ENCODE data around the gene ARV1.
"Not testable (repeated sequence)": the region's sequence is repeated elsewhere in the genome, so short reads cannot be mapped to it uniquely, and the experiment has no call there.

ARV1 gene

DNA sequence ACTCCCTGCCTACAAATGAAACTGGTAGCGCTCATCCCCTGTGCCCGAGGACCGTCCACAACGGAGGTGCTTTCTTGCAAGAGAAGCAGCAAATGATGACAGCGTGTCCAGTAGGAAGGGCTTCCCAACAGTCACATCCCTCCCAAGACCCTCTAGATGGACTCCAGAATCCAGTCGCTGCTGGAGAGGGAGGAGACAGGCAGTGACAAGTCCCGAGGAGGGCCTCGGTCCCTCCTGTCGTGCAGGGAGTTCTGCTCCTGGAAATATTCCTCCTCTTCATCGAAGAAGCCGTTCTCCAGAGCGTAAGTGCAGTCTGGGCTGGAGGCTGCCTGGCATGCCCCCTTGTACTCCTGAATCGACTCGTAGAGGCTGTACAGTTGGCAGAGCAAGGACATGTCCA is 40.8 kb downstream of the ARV1 start:
- no peak for DNase-seq (ENCODE audit: low read depth)

DNA sequence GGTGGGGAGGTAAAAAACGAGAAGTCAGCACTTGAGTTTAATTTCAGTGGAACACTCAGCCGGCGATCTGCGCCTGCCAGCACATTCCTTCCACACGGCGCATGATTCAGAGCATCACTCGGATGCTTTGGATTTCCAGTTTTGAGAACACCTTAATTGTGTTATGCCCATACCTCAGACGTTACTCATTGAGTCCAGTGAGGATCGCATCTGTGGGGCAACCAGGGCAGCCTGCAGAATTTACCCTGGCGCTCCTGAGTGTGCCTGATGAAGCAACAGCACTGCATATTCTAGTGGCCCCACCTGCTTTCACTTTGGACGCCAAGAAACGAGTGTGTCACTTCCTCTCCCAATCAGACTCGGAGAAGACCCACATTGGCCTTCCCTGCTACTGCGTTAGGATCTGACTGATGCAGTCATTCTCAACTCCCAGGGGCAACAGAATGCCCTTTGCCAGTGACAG is 41.3 kb downstream of the ARV1 start:
- DNase-seq (ENCODE audit: low read depth): no peak

DNA sequence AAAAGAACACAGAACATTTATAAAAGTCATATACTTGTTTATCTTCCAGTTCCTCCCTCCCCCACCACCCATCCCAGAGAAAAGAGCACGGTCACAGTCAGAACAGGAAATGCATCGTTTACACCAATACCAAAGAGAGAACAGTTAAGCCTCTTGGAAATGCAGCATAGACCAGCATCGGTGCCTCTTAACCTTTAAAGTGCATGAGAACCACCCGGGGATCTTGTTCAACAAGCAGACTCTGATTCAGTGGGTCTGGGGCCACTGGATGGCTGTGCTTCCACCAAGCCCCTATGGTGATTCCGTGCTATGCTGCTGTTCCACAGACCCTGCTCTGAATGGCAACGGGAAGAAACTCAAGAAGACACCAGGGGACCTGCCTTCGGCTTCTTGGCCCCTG is 41.9 kb downstream of the ARV1 start:
- DNase-seq (ENCODE audit: low read depth): no peak

DNA sequence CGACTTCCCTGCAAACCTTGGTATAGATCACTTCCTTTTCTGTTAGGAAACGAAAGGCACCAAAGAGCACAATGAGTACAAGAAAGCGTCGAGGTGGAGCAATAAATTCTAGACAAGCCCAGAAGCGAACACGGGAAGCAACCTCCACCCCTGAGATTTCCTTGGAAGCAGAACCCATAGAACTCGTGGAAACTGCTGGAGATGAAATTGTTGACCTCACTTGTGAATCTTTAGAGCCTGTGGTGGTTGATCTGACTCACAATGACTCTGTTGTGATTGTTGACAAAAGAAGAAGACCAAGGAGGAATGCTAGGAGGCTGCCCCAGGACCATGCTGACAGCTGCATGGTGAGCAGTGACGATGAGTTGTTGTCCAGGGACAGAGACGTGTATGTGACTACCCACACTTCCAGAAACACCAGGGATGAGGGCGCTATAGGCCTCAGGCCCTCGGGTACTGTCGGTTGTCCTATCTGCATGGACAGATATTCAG is 42.7 kb downstream of the ARV1 start:
- DNase-seq (ENCODE audit: low read depth): no peak

DNA sequence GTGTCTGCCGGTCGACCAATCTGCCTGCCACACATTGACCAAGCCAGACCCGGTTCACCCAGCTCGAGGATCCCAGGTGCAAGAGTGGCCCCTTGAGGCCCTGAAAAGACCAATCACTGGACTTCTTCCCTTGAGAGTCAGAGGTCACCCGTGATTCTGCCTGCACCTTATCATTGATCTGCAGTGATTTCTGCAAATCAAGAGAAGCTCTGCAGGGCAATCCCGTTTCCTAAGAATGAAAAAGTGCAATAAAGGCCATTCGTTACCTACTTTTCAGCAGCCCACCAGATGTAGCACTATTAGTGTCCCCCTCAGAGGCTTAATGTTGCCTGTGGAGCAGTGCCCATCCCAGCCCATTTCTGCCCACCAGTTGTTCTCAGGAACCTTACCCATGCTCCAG is 43.6 kb downstream of the ARV1 start:
- not testable (repeated sequence) for DNase-seq (ENCODE audit: low read depth)

DNA sequence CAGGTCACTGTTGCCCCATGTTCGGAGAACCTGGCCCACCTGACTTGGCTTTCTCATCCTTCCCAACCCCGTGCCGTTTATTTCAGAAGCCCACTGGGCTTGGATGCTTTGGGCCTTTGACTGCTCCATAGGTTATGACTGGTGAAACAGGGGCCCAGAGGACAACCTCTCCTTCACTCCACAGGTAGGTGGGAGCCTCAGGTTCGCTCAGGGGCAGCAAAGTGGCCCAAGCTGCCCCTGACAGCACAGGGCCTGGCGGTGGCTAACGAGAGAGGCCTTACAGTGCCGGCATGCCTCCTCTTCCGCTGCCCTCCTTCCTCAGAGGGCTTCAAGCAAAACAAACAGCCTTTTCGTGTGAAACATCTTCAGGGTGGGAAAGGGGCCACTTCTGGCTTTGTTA is 44.3 kb downstream of the ARV1 start:
- DNase-seq (ENCODE audit: low read depth): no peak

DNA sequence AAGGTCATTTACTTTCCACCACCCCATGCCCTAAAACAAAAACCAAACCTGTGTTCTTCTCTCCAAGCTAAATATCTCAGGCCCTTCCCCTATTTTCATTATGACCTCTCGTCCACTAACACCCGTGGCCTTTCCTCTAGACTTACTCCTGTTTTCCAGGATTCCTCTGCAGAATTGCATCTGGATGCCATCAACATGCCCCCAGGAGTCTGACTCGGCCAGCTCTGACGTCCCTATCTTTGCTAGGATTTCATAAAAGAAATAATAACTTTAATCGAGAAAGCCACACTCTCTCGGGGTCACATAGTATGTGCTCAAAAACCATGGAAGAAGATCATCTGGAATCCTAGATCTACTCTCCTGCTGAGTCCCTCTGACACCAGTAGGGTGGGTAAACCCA is 47.7 kb downstream of the ARV1 start:
- DNase-seq (ENCODE audit: low read depth): no peak

DNA sequence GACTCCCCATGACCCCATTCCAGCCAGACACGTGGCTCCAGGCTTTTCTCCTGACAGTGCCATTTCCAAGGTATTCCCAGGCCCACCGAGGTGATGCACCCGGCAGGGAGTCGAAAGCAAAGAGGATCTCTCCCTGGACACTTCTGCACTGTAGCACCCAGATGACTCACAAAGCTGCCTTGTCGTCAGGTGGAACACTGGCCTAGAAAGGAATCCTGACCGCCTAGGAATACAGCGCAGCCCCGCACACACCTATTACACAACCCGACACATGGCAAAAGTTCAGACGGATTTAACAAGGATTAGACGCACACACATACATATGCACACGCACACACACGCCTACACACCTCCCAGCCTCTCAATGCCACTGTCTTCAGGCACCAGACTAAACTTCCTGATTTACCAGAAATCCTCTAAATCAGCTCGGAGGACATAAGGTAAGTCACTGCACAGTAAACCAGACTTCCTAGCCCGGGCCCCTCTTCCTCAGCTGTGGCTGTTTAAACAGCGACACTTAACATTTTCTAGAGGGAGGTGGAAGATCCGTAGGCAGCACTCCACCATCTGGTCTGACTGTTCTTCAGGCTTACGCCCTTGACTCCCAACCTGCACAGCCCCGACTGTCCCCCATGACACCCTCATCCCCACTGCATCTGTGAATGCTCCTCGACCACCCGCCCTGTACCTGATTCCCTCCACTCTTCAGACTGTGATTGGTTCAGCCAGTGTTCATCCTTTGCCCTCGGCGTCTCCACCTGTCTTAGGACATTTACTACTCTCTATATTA is 48.4 kb downstream of the ARV1 start:
- no peak for DNase-seq (ENCODE audit: low read depth)

DNA sequence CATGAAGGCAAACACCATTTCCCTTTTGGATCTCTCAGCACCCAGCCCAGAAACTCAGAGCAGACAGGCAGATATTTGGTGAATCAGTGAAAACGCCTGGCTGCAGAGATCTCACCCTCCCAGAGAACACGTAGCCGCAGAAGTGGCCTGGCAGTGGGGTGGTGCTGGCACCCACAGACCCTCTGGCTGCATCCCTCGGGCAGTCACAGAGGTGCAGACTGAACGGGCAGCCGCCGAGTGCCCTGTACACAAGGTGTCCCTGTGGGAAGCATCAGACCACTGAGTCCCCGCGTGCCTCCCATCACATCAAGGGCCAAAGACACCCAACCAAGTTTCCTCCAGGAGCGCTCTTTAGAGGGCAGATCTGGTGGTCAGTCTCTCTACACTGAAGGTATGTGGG is 49.1 kb downstream of the ARV1 start:
- DNase-seq (ENCODE audit: low read depth): no peak

DNA sequence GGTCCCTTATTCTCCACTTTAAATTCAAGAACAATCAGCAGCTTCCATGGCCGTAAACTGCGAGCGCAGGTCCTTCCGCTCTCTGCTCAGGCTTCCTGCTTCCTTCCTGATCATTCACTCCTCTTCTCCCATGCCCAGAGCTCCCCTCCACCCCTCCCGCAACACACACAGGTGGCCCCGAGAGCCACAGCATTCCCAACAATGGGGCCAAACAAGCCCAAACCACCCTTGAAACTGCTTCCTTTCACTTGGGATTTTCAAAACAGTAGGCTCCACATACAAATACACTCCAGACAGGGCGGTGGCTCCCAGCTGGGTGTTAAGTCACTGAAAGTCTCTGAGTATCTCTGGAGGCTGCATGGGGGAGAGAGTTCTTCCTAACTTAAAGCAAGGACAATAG is 49.8 kb downstream of the ARV1 start:
- no peak for DNase-seq (ENCODE audit: low read depth)

DNA sequence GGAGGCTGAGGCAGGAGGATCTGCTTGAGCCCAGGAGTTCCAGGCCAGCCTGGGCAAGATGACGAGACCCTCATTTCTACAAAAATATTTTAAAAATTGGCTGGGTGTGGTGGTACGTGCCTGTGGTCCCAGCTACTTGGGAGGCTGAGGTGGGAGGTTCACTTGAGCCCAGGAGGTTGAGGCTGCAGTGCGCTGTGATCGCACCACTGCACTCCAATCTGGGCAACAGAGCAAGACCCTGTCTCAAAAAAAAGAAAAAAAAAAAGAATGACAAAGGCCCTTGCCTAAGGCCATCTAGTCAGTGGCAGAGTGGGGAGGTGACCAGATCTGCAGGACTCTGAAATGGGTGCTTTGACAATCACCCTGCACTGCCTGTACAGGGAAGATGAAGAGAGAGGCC is 50.4 kb downstream of the ARV1 start:
- DNase-seq (ENCODE audit: low read depth): not testable (repeated sequence)

DNA sequence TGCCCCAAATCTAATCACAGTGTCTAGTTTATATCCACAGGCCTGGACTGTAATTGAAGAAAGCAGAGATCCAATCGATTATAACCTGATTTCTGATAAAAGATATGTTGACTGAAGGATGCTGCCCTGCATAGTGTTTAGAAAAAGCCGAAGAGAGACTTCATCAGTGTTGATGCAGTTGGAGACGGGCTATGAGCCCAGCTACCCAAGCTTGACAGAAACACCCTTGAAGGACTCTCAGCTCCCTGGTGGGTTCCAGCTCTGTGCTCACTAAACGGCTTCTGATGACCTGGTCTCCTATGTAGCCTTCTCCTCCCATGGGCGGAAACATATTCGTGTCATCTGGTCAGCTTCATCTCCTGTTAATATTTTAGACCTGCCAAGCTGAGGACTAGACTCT is 50.9 kb downstream of the ARV1 start:
- no peak for DNase-seq (ENCODE audit: low read depth)

DNA sequence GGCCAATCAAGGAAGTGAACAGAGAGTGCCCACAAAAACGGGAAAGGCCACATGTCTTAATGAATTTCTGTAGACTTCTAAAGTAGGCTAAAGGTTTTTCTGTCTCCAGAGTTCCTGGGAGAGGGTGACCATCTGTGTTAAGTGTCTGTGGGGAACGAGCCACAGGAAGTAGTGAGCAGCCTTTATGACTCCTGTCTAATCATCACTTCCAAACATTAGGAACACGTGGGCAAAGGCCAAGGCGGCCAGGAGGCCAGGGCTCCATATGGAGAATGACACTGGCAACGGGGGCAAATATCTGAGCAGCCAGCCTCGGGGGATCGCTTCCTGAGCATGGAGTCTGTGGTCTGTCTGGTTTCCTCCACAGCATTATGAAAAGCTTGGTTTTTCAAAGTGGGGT is 54.1 kb downstream of the ARV1 start:
- no peak for DNase-seq (ENCODE audit: low read depth)

DNA sequence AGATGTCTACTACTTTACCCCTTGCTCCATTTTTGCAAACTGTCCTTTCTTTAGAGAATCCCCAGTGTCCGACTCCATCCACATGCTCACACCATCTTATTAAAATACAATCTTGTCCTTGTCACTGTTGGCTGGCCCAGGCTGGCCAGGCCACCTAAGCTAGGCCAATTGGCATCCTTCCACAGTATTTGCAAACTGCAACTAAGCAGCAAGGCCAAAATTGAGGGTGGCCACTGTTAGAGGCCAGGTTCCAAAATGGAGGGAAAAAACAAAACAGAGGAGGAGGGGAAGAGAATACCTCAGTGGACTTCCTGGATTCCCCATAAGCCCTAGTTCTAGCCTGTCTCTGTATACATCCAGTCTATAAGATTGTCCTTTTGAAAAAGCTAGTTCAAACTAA is 56.9 kb downstream of the ARV1 start:
- DNase-seq (ENCODE audit: low read depth): no peak

DNA sequence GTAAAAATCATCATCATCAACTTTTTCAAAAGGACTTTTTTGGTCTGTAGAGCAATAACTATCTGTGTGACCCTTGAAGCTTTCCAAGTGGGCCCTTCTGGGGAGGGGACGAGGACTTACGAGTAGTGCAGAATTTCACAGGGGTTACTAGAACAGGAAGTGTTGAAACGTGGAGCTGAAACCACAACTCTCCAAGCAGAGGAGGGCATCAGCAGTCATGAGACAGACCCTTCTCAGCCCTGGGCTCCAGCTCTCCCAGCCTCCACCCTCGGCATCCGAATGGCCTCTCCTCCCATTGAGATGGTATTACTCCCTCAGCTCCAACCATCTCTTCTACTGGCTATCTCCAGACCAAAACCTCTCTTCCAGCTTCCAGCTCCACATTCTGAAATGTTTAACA is 57.5 kb downstream of the ARV1 start:
- no peak for DNase-seq (ENCODE audit: low read depth)

DNA sequence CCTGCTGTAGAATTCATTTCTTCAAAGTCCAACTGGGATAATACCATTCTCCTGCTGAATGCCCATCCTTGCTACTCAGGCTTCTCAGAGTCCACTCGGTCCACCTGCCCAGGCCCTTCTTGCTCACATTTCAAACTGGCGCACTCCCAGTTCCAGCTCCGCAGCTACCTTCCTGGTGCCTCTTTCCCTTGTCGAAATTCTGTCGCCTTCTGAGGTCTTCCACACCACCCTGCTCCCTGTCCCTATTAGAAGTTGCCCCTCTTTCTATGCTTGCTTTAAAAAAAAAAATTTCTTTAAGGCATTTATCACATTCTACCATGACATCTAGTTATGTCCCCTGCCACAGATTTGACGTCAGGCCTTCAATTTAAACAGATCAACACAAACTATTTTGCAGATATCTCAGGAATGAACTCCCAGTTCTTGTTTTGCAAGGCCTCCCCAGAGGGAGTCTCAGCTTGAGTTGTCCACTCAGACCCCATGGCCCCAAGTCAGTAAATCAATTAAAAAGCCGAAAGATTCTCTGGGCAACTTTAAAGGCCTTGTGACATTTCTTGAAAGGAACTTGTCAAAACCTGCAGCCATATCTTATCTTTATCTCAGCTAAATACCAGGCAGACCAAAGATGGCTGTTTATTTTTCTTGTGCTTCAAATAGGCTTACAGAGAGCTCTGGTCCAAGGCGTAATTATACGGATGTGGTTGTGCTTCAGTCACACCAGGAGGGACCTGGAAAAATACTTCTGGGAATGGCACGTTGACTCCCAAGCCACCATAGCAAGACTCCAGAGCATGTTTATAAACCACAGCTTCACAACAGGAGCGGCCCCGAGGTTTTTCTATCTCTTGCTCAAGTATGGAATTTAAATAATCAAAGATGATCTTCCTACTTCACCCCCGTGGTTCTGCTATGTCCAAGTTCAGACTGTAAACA is 59.0 kb downstream of the ARV1 start:
- DNase-seq (ENCODE audit: low read depth): no peak

DNA sequence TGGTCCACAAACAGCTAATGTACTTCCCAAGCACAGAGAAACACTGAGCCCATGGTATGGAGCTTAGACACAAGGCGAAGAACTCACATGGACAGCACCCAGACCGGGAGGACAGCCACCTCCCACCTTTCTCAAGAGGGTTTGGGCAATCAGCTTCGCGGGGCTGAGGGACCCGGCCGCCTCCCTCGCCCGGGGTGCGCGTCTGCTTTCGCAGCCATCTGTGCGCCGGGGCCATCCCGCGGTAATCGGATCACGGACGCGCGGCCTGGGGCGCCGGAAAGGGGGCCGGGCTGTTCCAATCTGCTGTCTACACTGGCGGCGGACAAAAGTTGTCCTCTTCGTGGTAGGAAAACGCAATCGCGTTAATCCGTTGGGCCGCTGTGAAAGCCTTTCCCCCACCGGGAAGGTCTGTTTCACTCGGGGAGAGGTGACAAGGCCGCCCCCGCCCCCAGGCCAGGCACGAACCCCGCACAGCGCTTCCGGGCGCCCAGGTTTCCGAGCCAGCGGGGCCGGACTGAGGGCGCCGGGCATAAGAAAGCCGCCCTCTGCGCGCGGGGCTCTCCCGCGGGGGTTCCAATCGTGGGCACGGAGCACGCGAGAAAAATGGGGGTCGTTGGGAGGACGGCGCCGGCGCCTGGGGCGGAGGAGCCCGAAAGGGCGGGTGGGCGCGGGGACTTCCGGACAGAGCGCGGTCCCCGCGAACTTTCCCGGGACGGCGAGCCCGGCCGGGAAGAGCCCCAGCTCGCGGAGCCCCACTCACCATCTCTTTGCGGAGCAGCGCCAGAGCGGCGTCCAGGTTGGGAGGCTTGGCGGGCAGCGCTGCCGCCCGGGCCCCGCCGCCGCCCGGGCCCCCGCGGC is 60.5 kb downstream of the ARV1 start:
- peak; percentile 19 for DNase-seq (ENCODE audit: low read depth)

DNA sequence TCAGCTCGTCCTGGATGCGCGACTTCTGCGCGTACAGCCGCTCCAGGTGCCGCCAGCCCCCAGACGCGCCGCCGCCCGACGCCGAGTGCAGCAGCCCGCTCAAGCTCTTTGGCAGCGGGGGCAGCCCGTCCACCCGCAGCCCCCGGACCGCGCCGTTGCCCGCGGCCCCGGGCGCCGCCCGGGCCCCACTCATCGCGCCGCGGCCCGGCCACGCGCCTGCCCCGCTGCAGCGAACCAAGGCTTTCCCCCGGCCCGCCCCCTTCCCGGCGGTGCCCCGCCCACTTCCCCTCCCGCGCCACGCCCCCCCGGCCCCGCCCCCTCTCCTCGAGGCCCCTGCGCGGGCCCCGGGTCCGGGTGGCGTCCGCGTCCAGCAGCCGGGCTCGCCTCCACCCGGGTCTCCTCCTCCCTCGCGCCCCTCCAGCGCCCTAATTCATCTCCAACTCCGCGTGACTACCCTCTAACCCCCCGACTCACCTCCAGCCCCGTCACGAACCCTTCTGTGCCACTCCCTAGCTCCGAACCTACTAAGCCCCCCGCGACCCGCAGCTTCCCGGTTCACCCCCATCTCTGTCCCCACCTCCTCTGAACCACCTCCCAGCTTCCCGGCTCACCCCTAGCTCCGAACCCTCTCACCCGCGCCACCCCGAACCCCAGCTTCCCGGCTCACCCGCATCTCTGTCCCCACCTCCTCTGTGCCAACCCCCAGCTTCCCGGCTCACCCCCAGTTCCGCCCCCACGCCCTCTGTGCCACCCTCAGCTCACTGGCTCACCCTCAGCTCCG is 61.3 kb downstream of the ARV1 start, which contains the start of gene FAM89A:
Gene FAM89A, minus strand, starts transcription at position 236 of the 781 bp plus-strand sequence. Its CDS starts 43 bp downstream, at position 193.
- DNase-seq (ENCODE audit: low read depth): peak; percentile 72

DNA sequence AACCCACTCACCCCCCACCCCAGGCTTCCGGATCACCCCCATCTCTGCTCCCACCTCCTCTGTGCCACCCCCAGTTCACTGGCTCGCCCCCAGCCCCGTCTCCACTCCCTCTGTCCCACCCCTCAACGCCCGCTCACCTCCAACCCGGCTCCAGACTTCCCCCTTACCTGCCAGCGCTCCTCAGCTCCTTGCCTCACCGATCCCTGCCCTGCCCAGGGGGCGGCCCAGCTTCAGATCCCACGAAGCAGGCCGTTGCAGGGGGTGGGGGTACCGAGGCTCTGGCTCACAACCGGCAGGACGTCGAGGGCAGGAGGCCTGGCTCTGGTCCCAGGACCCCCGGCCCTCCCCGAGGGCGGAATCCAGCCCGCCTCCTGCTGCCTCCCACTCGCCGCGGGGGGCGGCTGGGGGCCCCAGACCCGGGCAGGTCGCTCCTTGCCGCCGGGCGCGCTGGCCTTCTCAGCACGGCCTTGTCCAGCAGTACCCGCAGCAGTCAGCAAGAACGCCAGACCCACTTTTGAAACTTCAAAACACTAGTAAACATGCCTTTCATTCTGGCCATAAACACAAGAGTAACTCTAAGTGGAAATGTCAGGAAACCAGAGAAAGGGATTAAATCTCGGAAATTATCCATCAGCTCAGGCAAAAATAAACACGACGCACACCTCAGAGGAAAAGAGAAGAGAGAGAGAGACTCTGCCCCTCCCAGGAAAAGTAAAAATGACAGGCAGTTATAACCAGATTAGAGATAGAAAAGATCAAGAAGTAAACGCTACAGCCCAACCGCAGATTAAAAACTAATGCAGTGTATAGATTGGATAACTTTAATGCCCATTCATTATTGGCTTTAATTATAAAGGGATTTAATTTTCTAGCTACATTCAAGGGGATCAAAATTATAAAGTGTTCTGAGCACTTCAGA is 62.2 kb downstream of the ARV1 start:
- DNase-seq (ENCODE audit: low read depth): no peak

DNA sequence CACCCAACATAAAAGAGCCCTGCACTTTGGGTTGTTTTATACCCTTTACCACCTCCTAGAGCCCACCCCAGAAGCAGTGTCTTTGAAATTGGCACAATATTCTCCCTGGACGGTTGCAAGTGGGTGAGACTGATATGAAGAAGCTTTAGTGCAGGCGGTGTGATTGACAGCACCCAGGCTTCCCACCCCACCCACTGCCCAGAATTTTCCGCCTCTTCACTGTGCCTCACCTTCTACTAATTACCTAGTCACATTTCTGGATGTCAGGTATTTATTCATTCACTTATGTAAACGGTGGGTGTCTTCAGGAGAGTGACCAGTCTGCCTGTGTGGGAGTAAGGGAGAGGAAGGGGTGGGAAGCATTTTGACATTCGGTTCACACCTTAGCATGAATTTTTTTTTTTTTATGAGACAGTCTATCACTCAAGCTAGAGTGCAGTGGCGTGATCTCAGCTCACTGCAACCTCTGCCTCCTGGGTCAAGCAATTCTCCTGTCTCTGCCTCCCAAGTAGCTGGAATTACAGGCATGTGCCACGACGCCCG is 62.9 kb downstream of the ARV1 start:
- no peak for DNase-seq (ENCODE audit: low read depth)

Measured in activated T-cell treated with anti-CD3 and anti-CD28 coated beads for 1 hour (primary cell).